ENCODE data around the gene HPS5. TPM values are rescaled to one million over a fixed set of nuclear protein-coding genes. Genes with fewer than 3 reads are reported as not detected.
"Not testable (repeated sequence)": the region's sequence is repeated elsewhere in the genome, so short reads cannot be mapped to it uniquely, and the experiment has no call there.

The HPS5 gene
- total RNA-seq, 1 experiment from 2014 or later: 28.8 TPM

- no peak for DNase-seq (ENCODE audit: low spot score)
Observed at GRCh38 chr11:18277565-18278271, 44.2 kb downstream of the HPS5 start.

- no peak for DNase-seq (ENCODE audit: low spot score)
Observed at GRCh38 chr11:18271206-18271605, 50.7 kb downstream of the HPS5 start.

- no peak for DNase-seq (ENCODE audit: low spot score)
Observed at GRCh38 chr11:18270102-18270501, 51.8 kb downstream of the HPS5 start.

GRCh38 chr11:18269252-18269651 is 52.7 kb downstream of the HPS5 start:
- not testable (repeated sequence) for DNase-seq (ENCODE audit: low spot score)

GRCh38 chr11:18267335-18268133 is 54.4 kb downstream of the HPS5 start:
- DNase-seq (ENCODE audit: low spot score): not testable (repeated sequence)

GRCh38 chr11:18265949-18266348 is 56.0 kb downstream of the HPS5 start, which contains the start of gene SAA1:
TSS of gene SAA1 (plus strand) at chr11:18266264. CDS start at chr11:18266888, 624 bp downstream.
- DNase-seq (ENCODE audit: low spot score): no peak

GRCh38 chr11:18264677-18265555 is 57.0 kb downstream of the HPS5 start:
- DNase-seq (ENCODE audit: low spot score): no peak

GRCh38 chr11:18264035-18264434 is 57.9 kb downstream of the HPS5 start:
- DNase-seq (ENCODE audit: low spot score): no peak

GRCh38 chr11:18262681-18263350 is 59.1 kb downstream of the HPS5 start:
- DNase-seq (ENCODE audit: low spot score): not testable (repeated sequence)

GRCh38 chr11:18261721-18262120 is 60.2 kb downstream of the HPS5 start:
- DNase-seq (ENCODE audit: low spot score): no peak

GRCh38 chr11:18259259-18259658 is 62.7 kb downstream of the HPS5 start:
- DNase-seq (ENCODE audit: low spot score): no peak

GRCh38 chr11:18254781-18255361 is 67.1 kb downstream of the HPS5 start:
- DNase-seq (ENCODE audit: low spot score): no peak

- no peak for DNase-seq (ENCODE audit: low spot score)
Observed at GRCh38 chr11:18253778-18254338, 68.1 kb downstream of the HPS5 start.

- DNase-seq (ENCODE audit: low spot score): no peak
Observed at GRCh38 chr11:18253233-18253632, 68.7 kb downstream of the HPS5 start.

- DNase-seq (ENCODE audit: low spot score): no peak
Observed at GRCh38 chr11:18248561-18248960, 73.4 kb downstream of the HPS5 start, which contains the start of gene SAA2. TSS of gene SAA2 (minus strand) at chr11:18248668. CDS start at chr11:18248011, 657 bp downstream.

GRCh38 chr11:18247191-18247581 is 74.8 kb downstream of the HPS5 start:
- not testable (repeated sequence) for DNase-seq (ENCODE audit: low spot score)

GRCh38 chr11:18246379-18247190 is 75.4 kb downstream of the HPS5 start:
- DNase-seq (ENCODE audit: low spot score): not testable (repeated sequence)

- no peak for DNase-seq (ENCODE audit: low spot score)
Observed at GRCh38 chr11:18245396-18245795, 76.5 kb downstream of the HPS5 start.

- peak; percentile 77 for DNase-seq (ENCODE audit: low spot score)
Observed at GRCh38 chr11:18243783-18244362, 78.1 kb downstream of the HPS5 start.
